ENCODE data around the gene BTG3.

DNA sequence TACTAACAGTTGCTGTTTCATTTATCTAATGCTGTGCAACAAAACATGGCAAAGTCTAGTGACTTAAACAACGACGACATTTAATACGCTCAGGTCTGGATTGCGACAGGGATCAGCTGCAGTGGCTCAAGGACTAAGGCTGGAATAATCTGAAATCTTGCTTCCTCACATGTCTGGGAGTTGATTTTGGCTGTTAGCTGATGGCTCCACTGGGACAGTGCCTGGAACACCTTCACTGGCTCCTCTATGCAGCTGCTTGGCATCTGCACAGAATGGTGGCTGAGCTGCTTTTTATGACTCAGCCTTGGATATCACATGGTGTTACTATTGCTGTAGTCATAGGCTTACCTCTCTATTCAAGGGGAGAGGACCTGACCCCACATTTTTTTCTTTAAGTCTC lies 24.0 kb upstream of the BTG3 start:
- TF ChIP-seq L3MBTL2 (conservative IDR thresholded peaks at IDR 0.05) (no peak), ELF4 (IDR thresholded peaks at IDR 0.05) (no peak), FOXM1 (IDR thresholded peaks at IDR 0.05; ENCODE audit: borderline replicate concordance) (no peak), HDGF (IDR thresholded peaks at IDR 0.05; ENCODE audit: borderline replicate concordance) (no peak), BHLHE40 (IDR thresholded peaks at IDR 0.05; ENCODE audit: borderline replicate concordance) (no peak), NFRKB (IDR thresholded peaks at IDR 0.05) (no peak), SP1 (IDR thresholded peaks at IDR 0.05) (no peak), TARDBP (IDR thresholded peaks at IDR 0.05) (no peak), ZNF384 (IDR thresholded peaks at IDR 0.05) (no peak), FOXA1 (IDR thresholded peaks at IDR 0.05) (no peak)
- TF ChIP-seq, protein P1, sequence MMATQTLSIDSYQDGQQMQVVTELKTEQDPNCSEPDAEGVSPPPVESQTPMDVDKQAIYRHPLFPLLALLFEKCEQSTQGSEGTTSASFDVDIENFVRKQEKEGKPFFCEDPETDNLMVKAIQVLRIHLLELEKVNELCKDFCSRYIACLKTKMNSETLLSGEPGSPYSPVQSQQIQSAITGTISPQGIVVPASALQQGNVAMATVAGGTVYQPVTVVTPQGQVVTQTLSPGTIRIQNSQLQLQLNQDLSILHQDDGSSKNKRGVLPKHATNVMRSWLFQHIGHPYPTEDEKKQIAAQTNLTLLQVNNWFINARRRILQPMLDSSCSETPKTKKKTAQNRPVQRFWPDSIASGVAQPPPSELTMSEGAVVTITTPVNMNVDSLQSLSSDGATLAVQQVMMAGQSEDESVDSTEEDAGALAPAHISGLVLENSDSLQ (IDR thresholded peaks at IDR 0.05): no peak
